ENCODE results near the gene IQCH. TPM values are rescaled to one million over a fixed set of nuclear protein-coding genes. Genes with fewer than 3 reads are reported as not detected.
A peak's percentile ranks its signal among the peaks of the same experiment; 100 is the strongest.

Gene IQCH
- total and polyA plus RNA-seq, 2 donors: 0.91 to 1.8 TPM

DNA sequence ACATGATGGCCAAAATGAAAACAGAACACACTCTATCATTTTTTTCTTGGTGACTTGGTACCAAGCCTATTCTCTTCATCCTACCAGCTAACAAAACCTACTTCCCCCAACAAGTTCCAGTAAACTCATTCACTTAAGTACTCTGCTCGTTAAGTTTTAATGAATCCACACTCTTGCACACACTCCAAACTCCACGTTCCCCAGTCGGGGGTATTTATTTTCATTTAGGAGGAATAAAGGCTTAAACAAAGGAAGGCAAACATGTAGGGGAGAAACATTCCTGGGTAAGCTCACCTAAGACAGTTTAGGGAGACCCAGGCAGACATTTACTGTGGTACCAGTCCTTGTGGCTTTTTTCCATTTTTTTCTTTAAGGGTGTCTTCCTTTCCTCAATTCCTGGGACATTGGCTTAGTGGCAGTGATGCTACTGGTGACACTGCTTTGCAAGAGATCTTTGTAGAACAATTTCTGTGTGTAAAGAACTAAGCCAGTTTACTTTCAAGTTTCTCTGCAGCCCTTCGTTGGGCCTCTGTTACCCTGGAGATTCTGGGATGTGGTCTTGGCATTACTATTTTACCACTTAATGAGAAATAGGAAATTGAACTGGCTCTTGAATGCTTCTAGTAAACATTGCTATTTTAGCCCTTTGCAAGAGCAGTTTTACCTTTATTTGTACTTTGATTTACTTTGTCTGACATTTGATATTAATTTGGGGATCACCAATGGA, 149.0 kb downstream of the IQCH start:
- H3K27me3 ChIP-seq (ENCODE audit: control insufficient read depth in 2 of 2, insufficient read depth in 1 of 2, low read length in 1 of 2): no peaks in the 10 kb centered on the region
- no peak for DNase-seq (ENCODE audit: low read depth in 6 of 9, low spot score in 9 of 9)
- WGBS: 90% methylated on average over 4 of the region's 4 CpGs
- no peaks in the 10 kb centered on the region for H3K9me3 ChIP-seq (ENCODE audit: control insufficient read depth in 2 of 2, insufficient read depth in 1 of 2, low read length in 1 of 2)
- H3K4me1 ChIP-seq (ENCODE audit: control insufficient read depth in 2 of 2, insufficient read depth in 2 of 2, low read length in 2 of 2): no peaks in the 10 kb centered on the region
- H3K36me3 ChIP-seq (ENCODE audit: control insufficient read depth in 2 of 2, insufficient read depth in 2 of 2, low read length in 1 of 2): no peaks in the 10 kb centered on the region
- H3K27ac ChIP-seq (ENCODE audit: low read depth in 1 of 2, low read length in 1 of 2): no peak overlapping the region
- H3K4me3 ChIP-seq (ENCODE audit: low read length in 2 of 2): no peak overlapping the region

- H3K27me3 ChIP-seq (ENCODE audit: control insufficient read depth in 2 of 2, insufficient read depth in 1 of 2, low read length in 1 of 2): no peaks in the 10 kb centered on the region
- no peak overlapping the region for H3K4me3 ChIP-seq (ENCODE audit: low read length in 2 of 2)
- H3K9me3 ChIP-seq (ENCODE audit: control insufficient read depth in 2 of 2, insufficient read depth in 1 of 2, low read length in 1 of 2): no peaks in the 10 kb centered on the region
- H3K4me1 ChIP-seq (ENCODE audit: control insufficient read depth in 2 of 2, insufficient read depth in 2 of 2, low read length in 2 of 2): peaks cover 4 to 8% of the 10 kb centered on the region in 2 donors
- no peaks in the 10 kb centered on the region for H3K36me3 ChIP-seq (ENCODE audit: control insufficient read depth in 2 of 2, insufficient read depth in 2 of 2, low read length in 1 of 2)
- no peak for DNase-seq (ENCODE audit: low read depth in 6 of 9, low spot score in 9 of 9)
- H3K27ac ChIP-seq (ENCODE audit: low read depth in 1 of 2, low read length in 1 of 2): no peak overlapping the region
- 96% methylated on average over 4 of the region's 4 CpGs for WGBS
Observed at GRCh38 chr15:67405208-67406191, 150.9 kb downstream of the IQCH start.

GRCh38 chr15:67406257-67406861, 151.8 kb downstream of the IQCH start:
- Histone ChIP-seq H3K36me3 (ENCODE audit: control insufficient read depth in 2 of 2, insufficient read depth in 2 of 2, low read length in 1 of 2) (no peaks in the 10 kb centered on the region), H3K4me1 (ENCODE audit: control insufficient read depth in 2 of 2, insufficient read depth in 2 of 2, low read length in 2 of 2) (peaks cover 4 to 8% of the 10 kb centered on the region in 2 donors), H3K27me3 (ENCODE audit: control insufficient read depth in 2 of 2, insufficient read depth in 1 of 2, low read length in 1 of 2) (no peaks in the 10 kb centered on the region), H3K9me3 (ENCODE audit: control insufficient read depth in 2 of 2, insufficient read depth in 1 of 2, low read length in 1 of 2) (no peaks in the 10 kb centered on the region), H3K4me3 (ENCODE audit: low read length in 2 of 2) (no peak overlapping the region), H3K27ac (ENCODE audit: low read depth in 1 of 2, low read length in 1 of 2) (no peak overlapping the region)
- 93% methylated on average over 1 of the region's 1 CpG for whole genome bisulfite sequencing
- DNase-seq (ENCODE audit: low read depth in 6 of 9, low spot score in 9 of 9): no peak

DNA sequence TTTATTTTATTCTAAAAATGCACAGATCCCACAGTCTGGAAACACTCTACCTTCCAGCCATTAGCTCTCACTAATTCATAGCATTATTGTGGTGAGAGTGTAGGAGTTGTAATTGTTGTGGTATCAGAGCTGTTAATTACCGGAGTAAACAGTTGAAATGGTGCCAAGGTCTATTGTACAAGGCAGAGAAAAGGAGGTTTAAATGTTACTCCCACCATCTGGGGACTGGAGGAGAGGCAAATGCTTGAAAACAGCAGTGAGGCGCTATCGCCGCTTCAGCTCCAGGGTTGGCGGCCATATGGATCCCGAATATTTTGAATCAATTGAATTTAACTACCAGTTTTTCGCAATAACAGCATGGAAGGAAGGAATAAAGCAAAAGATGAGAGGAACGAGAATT, 153.2 kb downstream of the IQCH start:
- no peaks in the 10 kb centered on the region for H3K27me3 ChIP-seq (ENCODE audit: control insufficient read depth in 2 of 2, insufficient read depth in 1 of 2, low read length in 1 of 2)
- no peak for DNase-seq (ENCODE audit: low read depth in 6 of 9, low spot score in 9 of 9)
- no peaks in the 10 kb centered on the region for H3K36me3 ChIP-seq (ENCODE audit: control insufficient read depth in 2 of 2, insufficient read depth in 2 of 2, low read length in 1 of 2)
- H3K27ac ChIP-seq (ENCODE audit: low read depth in 1 of 2, low read length in 1 of 2): no peak overlapping the region
- WGBS: 98% methylated on average over 8 of the region's 8 CpGs
- H3K4me3 ChIP-seq (ENCODE audit: low read length in 2 of 2): no peak overlapping the region
- H3K9me3 ChIP-seq (ENCODE audit: control insufficient read depth in 2 of 2, insufficient read depth in 1 of 2, low read length in 1 of 2): no peaks in the 10 kb centered on the region
- H3K4me1 ChIP-seq (ENCODE audit: control insufficient read depth in 2 of 2, insufficient read depth in 2 of 2, low read length in 2 of 2): peaks cover 4 to 8% of the 10 kb centered on the region in 2 donors

DNA sequence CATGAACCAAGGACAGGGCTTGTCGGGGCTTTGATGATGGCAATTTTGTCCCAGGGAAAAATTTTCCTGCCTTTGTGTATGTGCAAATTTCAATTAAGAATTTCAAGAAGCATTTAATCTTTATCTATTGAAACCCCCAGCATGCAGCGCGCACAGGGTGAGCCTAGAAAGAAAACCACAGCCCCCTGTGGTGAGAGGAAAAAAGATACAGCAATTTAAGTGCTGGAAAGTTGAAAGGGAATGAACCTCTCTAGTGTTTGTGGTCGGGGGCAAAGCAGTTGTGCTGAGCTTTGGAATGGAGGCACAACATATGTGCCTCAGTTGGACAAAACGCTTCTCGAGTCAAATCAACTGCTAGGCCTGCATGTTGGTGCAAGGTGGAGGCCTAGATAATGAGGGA, 154.6 kb downstream of the IQCH start:
- Histone ChIP-seq H3K27me3 (ENCODE audit: control insufficient read depth in 2 of 2, insufficient read depth in 1 of 2, low read length in 1 of 2) (no peaks in the 10 kb centered on the region), H3K9me3 (ENCODE audit: control insufficient read depth in 2 of 2, insufficient read depth in 1 of 2, low read length in 1 of 2) (no peaks in the 10 kb centered on the region), H3K36me3 (ENCODE audit: control insufficient read depth in 2 of 2, insufficient read depth in 2 of 2, low read length in 1 of 2) (no peaks in the 10 kb centered on the region), H3K27ac (ENCODE audit: low read depth in 1 of 2, low read length in 1 of 2) (no peak overlapping the region), H3K4me1 (ENCODE audit: control insufficient read depth in 2 of 2, insufficient read depth in 2 of 2, low read length in 2 of 2) (peaks cover 4 to 11% of the 10 kb centered on the region in 2 donors), H3K4me3 (ENCODE audit: low read length in 2 of 2) (no peak overlapping the region)
- 29% methylated on average over 6 of the region's 6 CpGs for WGBS
- peak in 7 of 9 donors; percentile 12 to 77 (median 44) for DNase-seq (ENCODE audit: low read depth in 6 of 9, low spot score in 9 of 9)

DNA sequence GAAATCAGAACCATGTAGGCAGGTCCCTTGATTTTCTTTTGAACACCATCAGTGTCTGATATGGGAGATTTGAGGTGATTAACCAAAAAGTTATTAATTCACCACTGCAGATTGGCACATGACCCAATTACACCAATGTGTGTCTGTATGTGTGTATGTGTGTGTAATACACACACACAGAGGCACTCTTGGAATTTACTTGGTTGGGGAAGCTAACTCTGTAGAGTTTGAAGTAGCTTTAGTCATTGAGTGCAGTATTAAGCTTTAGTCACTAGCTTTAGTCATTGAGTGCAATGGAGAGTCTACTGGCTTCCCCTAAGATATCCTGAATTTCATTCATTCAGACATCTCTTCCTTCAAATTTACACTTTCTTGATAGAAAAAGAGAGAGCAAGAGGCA, 156.9 kb downstream of the IQCH start:
- no peaks in the 10 kb centered on the region for H3K36me3 ChIP-seq (ENCODE audit: control insufficient read depth in 2 of 2, insufficient read depth in 2 of 2, low read length in 1 of 2)
- H3K4me3 ChIP-seq (ENCODE audit: low read length in 2 of 2): no peak overlapping the region
- H3K9me3 ChIP-seq (ENCODE audit: control insufficient read depth in 2 of 2, insufficient read depth in 1 of 2, low read length in 1 of 2): no peaks in the 10 kb centered on the region
- H3K4me1 ChIP-seq (ENCODE audit: control insufficient read depth in 2 of 2, insufficient read depth in 2 of 2, low read length in 2 of 2): peaks cover 4 to 11% of the 10 kb centered on the region in 2 donors
- no peak for DNase-seq (ENCODE audit: low read depth in 6 of 9, low spot score in 9 of 9)
- no peaks in the 10 kb centered on the region for H3K27me3 ChIP-seq (ENCODE audit: control insufficient read depth in 2 of 2, insufficient read depth in 1 of 2, low read length in 1 of 2)
- no peak overlapping the region for H3K27ac ChIP-seq (ENCODE audit: low read depth in 1 of 2, low read length in 1 of 2)

GRCh38 chr15:67413770-67414390, 159.3 kb downstream of the IQCH start:
- no peaks in the 10 kb centered on the region for H3K27me3 ChIP-seq (ENCODE audit: control insufficient read depth in 2 of 2, insufficient read depth in 1 of 2, low read length in 1 of 2)
- H3K9me3 ChIP-seq (ENCODE audit: control insufficient read depth in 2 of 2, insufficient read depth in 1 of 2, low read length in 1 of 2): no peaks in the 10 kb centered on the region
- no peak for DNase-seq (ENCODE audit: low read depth in 6 of 9, low spot score in 9 of 9)
- no peak overlapping the region for H3K4me3 ChIP-seq (ENCODE audit: low read length in 2 of 2)
- H3K4me1 ChIP-seq (ENCODE audit: control insufficient read depth in 2 of 2, insufficient read depth in 2 of 2, low read length in 2 of 2): peaks cover 4 to 11% of the 10 kb centered on the region in 2 donors
- 46% methylated on average over 11 of the region's 11 CpGs for WGBS
- H3K36me3 ChIP-seq (ENCODE audit: control insufficient read depth in 2 of 2, insufficient read depth in 2 of 2, low read length in 1 of 2): no peaks in the 10 kb centered on the region
- no peak overlapping the region for H3K27ac ChIP-seq (ENCODE audit: low read depth in 1 of 2, low read length in 1 of 2)

DNA sequence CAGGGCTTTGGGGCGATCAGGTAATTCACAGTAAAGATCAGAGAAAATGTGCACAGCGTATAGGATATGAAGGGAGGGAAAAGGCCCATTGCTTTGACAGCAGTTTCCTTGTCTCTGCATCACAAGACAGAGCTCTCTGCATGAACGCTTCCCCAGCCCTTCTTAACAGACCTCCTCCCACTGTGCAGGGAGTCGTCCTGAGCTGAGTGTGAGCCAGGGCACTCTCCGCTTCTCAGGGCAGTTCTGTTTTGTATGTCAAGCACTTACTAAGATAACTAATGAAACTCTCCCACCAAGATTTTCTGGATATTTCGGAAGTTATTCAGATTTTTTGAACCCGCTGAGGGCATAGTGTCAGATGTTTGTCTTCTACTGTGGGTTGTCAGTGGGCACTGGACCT, 160.6 kb downstream of the IQCH start:
- peaks cover 0 to 3% of the 10 kb centered on the region in 2 donors for H3K4me1 ChIP-seq (ENCODE audit: control insufficient read depth in 2 of 2, insufficient read depth in 2 of 2, low read length in 2 of 2)
- H3K27ac ChIP-seq (ENCODE audit: low read depth in 1 of 2, low read length in 1 of 2): no peak overlapping the region
- no peak for DNase-seq (ENCODE audit: low read depth in 6 of 9, low spot score in 9 of 9)
- no peaks in the 10 kb centered on the region for H3K36me3 ChIP-seq (ENCODE audit: control insufficient read depth in 2 of 2, insufficient read depth in 2 of 2, low read length in 1 of 2)
- WGBS: 95% methylated on average over 7 of the region's 7 CpGs
- no peaks in the 10 kb centered on the region for H3K9me3 ChIP-seq (ENCODE audit: control insufficient read depth in 2 of 2, insufficient read depth in 1 of 2, low read length in 1 of 2)
- H3K4me3 ChIP-seq (ENCODE audit: low read length in 2 of 2): no peak overlapping the region
- no peaks in the 10 kb centered on the region for H3K27me3 ChIP-seq (ENCODE audit: control insufficient read depth in 2 of 2, insufficient read depth in 1 of 2, low read length in 1 of 2)
